Ascending aorta (tissue), 2 donors: ENCODE results near the gene CACFD1. TPM values are rescaled to one million over a fixed set of nuclear protein-coding genes. Genes with fewer than 3 reads are reported as not detected.

Experiments used
- DNase-seq, 2 donors: peaks; one replicate each; pipeline ENCODE4 v3.0.0-alpha.2; 2019; ENCODE audit warnings: low spot score in 2 of 2
- H3K27ac ChIP-seq, 2 donors: fragments of 200-600 bp; sonication (generic); one replicate each; pipeline ENCODE4 v1.5.1; 2016 to 2017; ENCODE audit warnings: mild to moderate bottlenecking in 1 of 2
- H3K27me3 ChIP-seq: fragments of 200-600 bp; sonication (generic); one replicate; pipeline ENCODE4 v1.5.1; 2017
- H3K36me3 ChIP-seq, 2 donors: fragments of 200-600 bp; sonication (generic); one replicate each; pipeline ENCODE4 v1.5.1; 2016
- H3K4me1 ChIP-seq, 2 donors: fragments of 200-600 bp; sonication (generic); one replicate each; pipeline ENCODE4 v1.5.1; 2016 to 2017; ENCODE audit warnings: mild to moderate bottlenecking in 1 of 2
- H3K4me3 ChIP-seq, 2 donors: fragments of 200-600 bp; sonication (generic); one replicate each; pipeline ENCODE4 v1.5.1; 2016 to 2017; ENCODE audit warnings: mild to moderate bottlenecking in 1 of 2
- H3K9me3 ChIP-seq, 2 donors: fragments of 200-600 bp; sonication (generic); one replicate each; pipeline ENCODE4 v1.5.1; 2016
- intact Hi-C: fragments of 100-400 bp; cut with DNase I; formaldehyde crosslinking; loops from one replicate; pipeline ENCODE4 v1.15.1; 2023
- total RNA-seq: library from RNA; depleted of rRNA; stranded (reverse); fragments of >200 nt; gene quantifications from one replicate; pipeline ENCODE4 v1.1.0, GENCODE V29; 2016
- TF ChIP-seq, protein P1 (sequence below), 3 experiments: fragments of 200-600 bp in 2 of 3; fragments of 450-650 bp in 1 of 3; sonication (generic) in 2 of 3; IDR thresholded peaks; one replicate each; pipeline ENCODE4 v1.5.1; 2016 to 2019; ENCODE audit warnings: antibody characterized with exemption in 3 of 3, mild to moderate bottlenecking in 1 of 3, moderate library complexity in 1 of 3

The CACFD1 gene
- total RNA-seq, 1 donor from 2014 or later = 24.8 TPM

DNA sequence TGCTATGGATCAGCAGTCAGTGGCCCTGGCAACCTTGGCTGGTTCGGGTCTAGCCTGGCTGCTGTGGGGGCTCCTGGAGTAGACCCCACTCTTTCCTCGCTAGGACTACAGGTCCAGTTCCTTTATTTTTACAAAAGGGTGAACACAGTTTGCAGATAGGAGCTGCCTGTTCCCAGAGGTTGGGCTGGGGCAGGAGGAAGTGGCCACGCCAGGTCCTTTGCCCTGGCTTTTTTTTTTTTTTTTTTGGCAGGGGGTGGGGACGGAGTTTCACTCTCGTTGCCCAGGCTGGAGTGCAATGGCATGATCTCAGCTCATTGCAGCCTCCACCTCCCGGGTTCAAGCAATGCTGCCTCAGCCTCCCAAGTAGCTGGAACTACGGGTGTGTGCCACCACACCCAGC lies 11.2 kb downstream of the CACFD1 start:
- Histone ChIP-seq H3K4me1 (no peaks in the 10 kb centered on the region), H3K9me3 (no peaks in the 10 kb centered on the region), H3K36me3 (peaks cover 11 to 24% of the 10 kb centered on the region in 2 donors), H3K27me3 (no peaks in the 10 kb centered on the region), H3K4me3 (no peak overlapping the region), H3K27ac (no peak overlapping the region)
- intact Hi-C loops = no loop called here
- TF ChIP-seq, protein P1, sequence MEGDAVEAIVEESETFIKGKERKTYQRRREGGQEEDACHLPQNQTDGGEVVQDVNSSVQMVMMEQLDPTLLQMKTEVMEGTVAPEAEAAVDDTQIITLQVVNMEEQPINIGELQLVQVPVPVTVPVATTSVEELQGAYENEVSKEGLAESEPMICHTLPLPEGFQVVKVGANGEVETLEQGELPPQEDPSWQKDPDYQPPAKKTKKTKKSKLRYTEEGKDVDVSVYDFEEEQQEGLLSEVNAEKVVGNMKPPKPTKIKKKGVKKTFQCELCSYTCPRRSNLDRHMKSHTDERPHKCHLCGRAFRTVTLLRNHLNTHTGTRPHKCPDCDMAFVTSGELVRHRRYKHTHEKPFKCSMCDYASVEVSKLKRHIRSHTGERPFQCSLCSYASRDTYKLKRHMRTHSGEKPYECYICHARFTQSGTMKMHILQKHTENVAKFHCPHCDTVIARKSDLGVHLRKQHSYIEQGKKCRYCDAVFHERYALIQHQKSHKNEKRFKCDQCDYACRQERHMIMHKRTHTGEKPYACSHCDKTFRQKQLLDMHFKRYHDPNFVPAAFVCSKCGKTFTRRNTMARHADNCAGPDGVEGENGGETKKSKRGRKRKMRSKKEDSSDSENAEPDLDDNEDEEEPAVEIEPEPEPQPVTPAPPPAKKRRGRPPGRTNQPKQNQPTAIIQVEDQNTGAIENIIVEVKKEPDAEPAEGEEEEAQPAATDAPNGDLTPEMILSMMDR (IDR thresholded peaks at IDR 0.05) = no peak
- DNase-seq = no peak

- intact Hi-C loops = no loop called here
- TF ChIP-seq, protein P1 (IDR thresholded peaks at IDR 0.05) = no peak
- DNase-seq = no peak
- H3K4me3 ChIP-seq = no peak overlapping the region
- H3K9me3 ChIP-seq = no peaks in the 10 kb centered on the region
- no peaks in the 10 kb centered on the region for H3K27me3 ChIP-seq
- H3K4me1 ChIP-seq = no peaks in the 10 kb centered on the region
- no peak overlapping the region for H3K27ac ChIP-seq
- H3K36me3 ChIP-seq = peaks cover 11 to 21% of the 10 kb centered on the region in 2 donors
These were observed 11.9 kb downstream of the CACFD1 start for GRCh38 chr9:133471551-133472276.

- no peak for DNase-seq
- no peaks in the 10 kb centered on the region for H3K27me3 ChIP-seq
- intact Hi-C loops = no loop called here
- TF ChIP-seq, protein P1 (IDR thresholded peaks at IDR 0.05) = no peak
- no peak overlapping the region for H3K4me3 ChIP-seq
- no peaks in the 10 kb centered on the region for H3K9me3 ChIP-seq
- H3K27ac ChIP-seq = no peak overlapping the region
- no peaks in the 10 kb centered on the region for H3K4me1 ChIP-seq
- peaks cover 11 to 21% of the 10 kb centered on the region in 2 donors for H3K36me3 ChIP-seq
These were observed 12.5 kb downstream of the CACFD1 start for GRCh38 chr9:133472277-133472645.

DNA sequence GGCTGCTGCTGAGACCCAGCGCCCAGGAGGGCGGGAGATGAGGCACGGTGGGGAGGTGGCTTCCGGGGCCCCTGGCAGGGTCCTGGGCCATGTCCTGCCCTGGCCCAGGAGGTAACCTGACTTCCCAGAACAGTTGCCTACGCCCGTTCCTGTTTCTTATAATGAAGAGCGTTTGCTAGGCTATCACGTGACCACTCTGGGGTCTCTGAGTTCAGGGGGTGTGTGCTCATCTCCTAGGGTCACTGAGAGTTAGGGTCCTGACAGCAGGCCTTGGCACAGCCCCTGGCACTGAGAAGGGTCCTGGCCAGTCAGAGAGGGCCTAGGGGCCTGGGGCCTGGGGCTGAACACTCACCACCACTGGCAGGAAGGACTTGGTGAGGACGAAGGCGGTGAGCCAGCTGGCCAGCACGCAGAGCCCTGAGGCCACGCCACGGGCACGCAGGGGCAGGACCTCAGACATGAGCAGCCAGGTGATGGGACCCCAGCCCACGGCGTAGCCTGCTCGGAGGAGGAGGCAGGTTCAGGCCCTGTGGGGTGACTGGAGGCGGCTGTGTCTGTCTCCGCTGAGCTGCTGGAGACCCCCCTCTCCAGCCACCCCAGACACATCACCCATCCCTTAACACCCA lies 13.1 kb downstream of the CACFD1 start:
- Histone ChIP-seq H3K27ac (no peak overlapping the region), H3K9me3 (no peaks in the 10 kb centered on the region), H3K4me1 (peaks cover 0 to under 1% of the 10 kb centered on the region in 2 donors), H3K4me3 (no peak overlapping the region), H3K27me3 (no peaks in the 10 kb centered on the region), H3K36me3 (peaks cover 11 to 21% of the 10 kb centered on the region in 2 donors)
- TF ChIP-seq, protein P1 (IDR thresholded peaks at IDR 0.05) = no peak
- DNase-seq = no peak
- intact Hi-C loops = no loop called here

GRCh38 chr9:133473743-133474142 lies 14.0 kb downstream of the CACFD1 start:
- Histone ChIP-seq H3K9me3 (no peaks in the 10 kb centered on the region), H3K36me3 (peaks cover 5 to 13% of the 10 kb centered on the region in 2 donors), H3K27ac (no peak overlapping the region), H3K4me1 (peaks cover 6 to 9% of the 10 kb centered on the region in 2 donors), H3K4me3 (no peak overlapping the region), H3K27me3 (no peaks in the 10 kb centered on the region)
- no peak for DNase-seq
- TF ChIP-seq, protein P1 (IDR thresholded peaks at IDR 0.05) = no peak
- intact Hi-C loops = no loop called here
